DMS 273 treated with DMSO at 0.1 percent for 48 hours (cell line): Measurements from ENCODE around the gene KIF26B.

Experiments
- DNase-seq: peaks from one replicate; lab custom pipeline; 2025; lab: John Stamatoyannopoulos, UW

Gene KIF26B

DNA sequence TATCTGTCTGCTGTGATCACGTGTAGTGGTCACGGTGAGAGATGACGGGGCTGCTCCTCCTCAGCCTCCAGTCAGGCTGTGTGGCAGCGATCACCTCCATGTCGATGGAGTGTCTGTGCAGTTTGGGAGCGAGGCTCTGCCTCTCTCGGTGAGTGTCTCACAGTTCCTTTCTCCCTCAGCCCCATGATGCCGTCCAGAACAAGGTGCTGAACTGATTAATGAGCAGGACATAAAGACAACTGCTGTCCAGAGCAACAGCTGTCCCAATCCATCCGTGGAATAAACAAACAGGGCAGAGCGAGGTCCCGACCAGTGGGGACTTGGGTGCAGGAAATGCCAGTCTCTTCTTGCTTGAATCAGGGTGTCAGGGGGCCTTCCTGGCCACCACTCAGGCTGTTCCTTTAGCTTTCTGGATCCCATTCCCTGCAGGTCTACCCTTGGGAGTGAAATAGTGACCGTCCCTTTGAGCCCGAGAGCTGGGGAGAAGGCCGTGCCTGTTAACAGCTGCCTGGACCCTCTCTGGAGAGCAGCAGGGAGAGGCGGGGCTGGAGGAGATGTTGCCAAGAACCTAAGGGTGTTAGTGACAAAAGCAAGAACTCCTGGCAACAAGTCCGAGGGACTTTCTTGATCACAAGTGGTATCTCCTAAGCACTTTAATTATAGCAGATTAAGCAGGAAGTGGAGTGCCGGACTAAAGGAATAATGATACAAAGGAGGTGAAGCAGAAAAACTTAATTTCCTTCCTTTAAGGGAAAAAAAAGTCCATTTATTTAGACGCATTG lies 443.9 kb downstream of the KIF26B start:
- no peak for DNase-seq

DNA sequence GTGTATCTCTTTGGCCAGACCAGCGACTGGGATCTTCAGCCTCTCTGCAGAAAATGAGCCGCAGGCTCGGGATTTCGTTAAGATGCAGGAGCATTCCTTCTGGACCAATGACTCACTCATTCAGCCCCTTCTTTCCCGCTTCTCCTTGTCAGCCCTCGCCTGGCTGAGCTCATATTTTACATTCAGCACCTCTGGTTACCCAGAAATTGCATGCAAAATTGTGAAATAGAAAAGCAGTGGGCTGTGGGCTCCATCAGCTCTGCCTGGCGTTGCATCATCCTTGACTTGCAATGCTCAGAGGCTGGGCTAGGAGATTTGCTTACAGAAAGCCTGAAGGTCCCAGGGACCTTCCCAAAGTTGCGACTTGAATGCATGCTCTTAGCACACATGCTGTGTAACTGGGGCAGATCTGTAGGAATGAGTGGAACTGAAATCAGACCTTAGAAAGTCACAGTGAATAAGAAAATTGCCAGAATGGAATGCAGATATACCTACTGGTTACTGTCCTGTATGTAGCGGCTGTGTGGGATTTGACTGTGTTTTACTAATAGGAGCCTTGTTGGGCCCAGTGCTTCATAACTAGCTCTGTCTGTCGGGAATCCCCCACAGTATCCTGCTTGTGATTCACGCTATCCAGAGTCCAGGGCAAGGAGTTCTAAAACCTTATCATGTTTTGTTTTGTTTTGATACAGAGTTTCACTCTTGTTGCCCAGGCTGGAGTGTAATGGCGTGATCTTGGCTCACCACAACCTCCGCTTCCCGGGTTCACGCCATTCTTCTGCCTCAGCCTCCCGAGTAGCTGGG lies 444.8 kb downstream of the KIF26B start:
- DNase-seq, result no peak

DNA sequence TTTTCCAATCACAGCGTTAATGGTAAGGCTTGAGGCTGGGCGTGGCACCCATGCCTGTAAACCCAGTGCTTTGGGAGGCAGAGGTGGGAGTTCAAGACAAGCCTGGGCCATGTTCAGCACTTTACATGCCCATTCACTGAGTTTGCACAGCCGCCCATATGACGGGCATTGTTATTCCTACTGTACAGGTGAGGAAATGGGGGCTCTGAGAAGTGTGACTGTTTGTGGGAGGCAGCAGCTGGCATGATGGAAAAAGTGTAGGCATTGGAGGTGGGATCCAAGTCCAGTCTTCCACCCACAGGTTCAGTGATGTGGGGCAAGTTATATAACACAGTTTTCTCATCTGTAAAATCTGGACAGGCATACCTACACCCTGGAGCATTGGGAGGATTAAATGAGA lies 445.9 kb downstream of the KIF26B start:
- DNase-seq, result no peak

DNA sequence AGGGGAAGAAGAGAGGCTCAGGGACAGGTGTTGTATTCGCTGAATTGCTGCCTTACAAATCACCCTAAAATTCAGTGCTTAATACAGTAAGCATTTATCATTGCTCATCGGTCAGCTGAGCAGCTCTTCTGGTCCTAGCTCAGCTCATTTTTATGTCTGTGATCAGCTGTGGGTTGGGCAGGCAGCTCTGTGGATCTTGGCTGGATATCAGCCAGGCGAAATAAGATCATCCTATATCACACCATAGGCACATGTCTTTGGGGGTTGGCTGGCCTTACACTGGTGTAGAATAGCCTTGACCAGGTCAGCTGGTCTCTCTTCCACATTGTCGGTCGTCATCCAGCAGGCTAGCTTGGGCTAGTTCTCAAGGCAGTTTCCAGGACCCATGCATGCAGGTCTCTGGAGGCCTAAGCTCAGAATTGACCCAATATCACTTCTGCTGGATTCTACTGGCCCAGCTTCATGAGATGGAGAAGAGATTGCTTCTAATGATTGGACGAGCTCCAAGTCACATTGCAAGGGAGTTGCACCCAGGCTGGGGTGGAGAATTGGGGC lies 448.6 kb downstream of the KIF26B start:
- no peak for DNase-seq

DNA sequence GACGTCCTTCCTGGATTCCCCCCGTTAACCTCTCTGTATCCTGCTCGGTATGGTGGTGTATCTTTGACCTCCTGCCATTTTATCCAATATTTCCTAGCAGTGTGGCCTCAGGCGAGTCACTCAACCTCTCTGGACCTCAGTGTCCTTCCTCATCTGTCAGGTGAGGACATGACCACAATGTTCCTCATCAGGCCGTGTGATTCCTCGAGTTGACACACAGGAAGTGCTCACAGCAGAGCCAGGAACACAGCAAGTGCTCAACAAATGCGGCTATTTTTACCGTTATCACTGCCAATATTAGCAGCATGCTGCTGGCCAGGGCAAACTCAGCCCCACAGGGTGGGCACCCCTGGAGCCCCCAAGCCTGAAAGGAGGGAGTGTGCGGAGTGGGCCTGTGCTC lies 450.2 kb downstream of the KIF26B start:
- DNase-seq, result no peak

DNA sequence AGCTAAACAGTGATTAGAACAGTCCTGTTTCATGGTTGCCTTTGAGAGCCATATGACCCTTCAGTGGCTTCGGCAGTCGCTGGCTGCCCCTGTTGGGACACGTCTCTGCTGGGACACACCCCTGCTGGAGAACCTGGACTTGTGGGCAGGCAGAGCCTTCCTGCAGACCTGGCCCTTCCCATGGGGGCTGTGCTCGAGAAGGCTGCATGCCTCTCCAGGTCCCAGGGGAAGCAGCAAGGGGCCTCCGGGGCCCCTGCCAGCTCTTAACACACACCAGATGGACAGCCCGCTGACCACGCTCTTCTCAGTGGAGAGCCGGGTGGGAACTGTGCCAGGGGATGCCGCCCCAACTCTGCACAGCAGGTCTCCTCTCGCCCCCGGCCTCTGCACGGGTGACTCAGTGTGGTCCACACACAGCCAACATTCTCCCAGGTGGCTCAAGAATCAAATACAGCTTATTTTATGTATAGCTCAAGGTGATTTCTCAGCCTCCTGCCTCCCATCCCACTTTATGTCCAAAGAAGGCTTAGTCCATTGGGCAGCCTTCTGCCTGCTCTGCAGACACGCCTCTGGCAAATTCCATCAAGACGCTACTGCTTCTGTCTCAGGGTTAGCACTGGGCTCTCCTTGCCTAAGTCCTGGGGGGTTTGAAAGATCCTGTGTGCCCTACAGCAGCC lies 450.8 kb downstream of the KIF26B start:
- no peak for DNase-seq

DNA sequence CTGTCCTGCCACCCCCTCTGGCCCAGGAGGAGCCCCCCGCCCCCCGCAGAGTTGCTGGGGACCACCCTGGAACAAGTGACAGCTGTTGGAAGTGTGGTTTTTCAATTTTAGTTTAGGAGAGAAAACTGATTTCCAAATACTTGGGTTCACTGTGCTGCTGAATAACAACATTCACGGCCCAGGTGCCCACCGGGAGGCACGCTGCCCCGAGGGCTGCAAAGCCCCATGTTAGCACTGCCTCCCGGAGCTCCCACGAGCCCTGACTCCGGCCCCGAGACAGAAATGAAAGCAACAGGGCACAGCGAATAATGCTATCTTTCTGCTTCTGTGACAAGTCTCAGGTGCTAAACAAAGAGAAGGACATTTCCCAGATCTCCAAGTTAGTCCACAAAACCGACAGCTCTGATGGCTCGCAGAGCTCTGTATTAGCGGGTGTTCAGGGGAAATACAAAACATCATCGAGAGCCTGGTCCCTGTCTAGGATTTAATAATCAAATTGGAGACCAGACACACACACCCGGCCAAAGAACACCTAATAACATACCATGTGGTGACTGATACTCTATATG lies 451.5 kb downstream of the KIF26B start:
- no peak for DNase-seq

DNA sequence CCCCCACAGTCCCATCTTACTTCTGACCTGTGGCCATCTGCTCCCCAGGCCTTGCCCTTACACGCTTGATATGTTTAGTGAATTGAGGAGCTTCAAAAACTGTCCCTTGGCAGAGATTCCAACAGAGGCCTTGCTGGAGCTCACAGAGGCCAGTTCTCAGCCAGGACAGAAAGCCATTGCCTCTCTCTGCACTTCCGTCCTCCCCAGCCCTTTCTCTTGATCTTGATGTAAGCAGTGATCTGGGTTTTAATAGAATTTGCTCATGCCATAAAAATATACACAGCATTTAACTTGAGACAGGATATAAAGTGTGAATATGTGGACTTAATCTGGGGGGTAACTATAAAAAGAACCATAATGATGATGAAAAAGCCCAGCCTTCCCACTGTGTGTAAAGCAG lies 453.5 kb downstream of the KIF26B start:
- no peak for DNase-seq

DNA sequence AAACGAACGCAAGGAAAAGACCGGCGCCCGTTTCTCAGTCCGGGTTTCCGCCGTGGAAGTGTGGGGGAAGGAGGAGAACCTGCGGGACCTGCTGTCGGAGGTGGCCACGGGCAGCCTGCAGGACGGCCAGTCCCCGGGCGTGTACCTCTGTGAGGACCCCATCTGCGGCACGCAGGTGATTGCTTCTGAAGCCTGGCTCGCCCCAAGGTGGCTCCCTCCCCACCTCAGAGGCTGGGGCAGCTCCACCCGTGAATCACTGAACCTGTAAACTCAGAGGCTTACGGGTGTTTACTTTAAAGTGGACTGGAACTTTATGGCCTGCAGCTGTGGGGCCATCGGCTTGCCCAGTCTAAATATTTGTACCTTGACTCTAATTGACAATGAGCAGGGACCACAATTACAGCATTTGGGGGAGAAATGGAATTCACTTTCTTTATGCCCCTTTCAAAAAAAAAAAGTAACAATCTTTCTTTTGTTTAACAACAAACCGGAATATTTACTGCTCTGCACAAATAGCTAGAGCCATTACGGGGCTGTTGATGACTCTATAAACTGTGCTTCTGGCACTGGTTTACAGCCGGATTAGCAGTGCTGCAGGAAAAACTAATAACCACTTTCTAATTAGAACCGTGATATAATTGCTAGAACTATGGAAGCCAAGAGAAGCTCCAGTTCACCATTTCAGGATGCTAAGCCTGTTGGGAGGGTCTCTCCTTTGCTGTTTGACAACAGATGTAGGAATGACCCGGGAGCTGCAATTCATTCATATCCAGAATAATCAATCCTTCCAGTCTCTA lies 454.8 kb downstream of the KIF26B start:
- no peak for DNase-seq

DNA sequence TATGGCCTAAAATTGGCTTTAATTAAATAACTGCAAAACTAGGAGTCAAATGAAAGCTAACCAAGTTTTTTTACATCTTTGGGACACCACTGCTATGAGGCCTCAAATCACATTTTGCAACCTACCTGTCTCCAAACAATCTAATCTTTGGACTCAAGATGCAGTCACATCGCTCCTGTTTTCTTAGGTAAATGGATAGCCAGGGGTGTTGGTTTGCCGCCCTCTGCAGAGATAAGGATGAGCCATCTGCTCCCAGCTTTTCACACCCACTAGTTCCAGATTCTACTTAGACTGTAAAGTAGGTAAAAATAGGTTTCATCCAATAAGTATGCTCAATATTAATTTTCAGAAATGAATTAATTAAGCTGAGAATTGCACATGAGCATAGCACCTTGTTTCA lies 456.5 kb downstream of the KIF26B start:
- DNase-seq, result no peak

DNA sequence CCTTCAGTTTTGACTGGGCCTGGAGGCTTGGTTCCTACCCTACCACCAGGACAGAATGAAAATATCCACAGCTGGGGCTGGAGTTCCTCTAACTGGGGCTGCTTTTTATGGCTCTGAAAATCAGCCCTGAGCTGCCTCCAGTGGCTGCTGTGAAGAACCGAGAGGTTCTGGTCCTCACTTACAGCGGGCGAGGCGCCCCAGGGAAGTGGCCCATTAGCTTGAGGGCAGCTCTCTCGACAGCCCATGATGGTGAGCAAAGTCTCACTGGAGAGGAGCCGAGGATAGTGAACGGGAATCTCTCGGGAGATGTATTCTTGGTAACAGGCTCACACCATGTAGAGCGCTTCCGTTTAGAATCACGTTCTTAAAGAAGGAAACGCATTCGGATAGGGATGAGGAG lies 459.7 kb downstream of the KIF26B start:
- DNase-seq, result no peak

DNA sequence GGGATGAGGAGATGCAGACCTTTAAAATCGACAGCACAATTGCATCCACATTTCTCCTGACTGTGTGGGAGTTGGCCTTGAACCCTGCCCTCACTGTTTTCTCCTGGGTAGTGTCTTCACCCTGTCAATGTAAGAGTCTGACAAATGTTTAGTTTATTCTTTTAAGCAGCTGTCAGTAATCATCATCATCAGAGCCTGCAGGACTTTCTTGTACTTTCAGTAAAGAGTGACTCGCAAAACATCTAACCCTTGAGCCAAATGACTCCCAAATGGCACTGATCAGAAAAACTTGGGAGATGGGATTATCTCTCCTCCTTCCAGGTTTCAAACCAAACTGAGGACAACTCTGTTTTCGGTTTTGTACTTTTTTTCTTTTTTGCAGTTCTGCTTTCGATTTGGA lies 460.2 kb downstream of the KIF26B start:
- no peak for DNase-seq

DNA sequence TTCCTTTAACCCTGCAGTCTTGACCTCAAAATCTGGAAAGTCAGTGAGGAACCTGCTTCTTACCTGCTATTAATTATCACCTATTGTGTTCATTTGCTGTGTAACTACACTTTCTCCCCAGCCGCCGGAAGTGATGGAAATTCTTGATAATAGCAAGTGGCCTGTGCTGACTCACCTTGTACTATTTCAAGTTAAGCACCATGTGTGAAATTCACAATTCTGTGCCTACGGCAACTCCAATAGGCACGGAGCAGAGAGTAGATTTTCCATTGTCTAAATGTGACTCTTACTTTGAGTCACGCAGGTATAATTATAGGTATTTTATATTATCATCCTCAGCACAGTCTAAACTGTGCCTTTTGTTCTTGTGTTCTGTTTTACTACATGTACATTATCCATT lies 466.8 kb downstream of the KIF26B start:
- no peak for DNase-seq

DNA sequence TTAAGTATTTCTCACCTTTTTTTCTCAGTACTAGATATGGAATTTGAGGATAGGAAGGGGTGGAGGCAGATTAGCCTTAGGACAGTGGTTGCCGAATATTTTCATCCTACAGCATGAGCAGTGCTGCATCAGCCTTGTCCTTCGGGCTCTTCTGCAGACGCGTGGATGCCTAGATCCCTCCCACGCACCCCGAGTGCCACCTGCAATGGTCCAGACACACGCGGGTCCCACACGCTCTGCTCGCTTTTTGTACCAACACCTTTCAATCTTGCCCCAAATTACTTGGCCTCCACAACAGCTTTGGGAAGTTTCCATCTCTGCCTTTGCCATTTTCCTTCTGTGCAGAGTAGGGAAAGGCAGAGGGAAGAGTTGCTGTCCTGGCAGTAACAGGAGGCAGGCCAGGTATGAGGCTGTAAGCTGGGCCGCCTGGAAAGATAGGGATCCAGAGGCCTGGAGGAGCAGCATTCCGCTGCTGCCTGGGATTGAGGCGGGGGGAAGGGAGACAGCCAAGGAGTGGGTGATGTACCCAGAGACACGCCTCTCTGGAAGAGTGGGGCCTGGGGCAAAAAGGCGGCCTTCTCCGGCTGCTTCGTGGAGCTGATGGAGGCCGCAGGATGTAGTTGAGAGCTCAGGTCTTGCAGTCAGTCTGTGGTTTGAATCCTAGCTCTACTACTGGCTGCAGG lies 467.7 kb downstream of the KIF26B start:
- no peak for DNase-seq

DNA sequence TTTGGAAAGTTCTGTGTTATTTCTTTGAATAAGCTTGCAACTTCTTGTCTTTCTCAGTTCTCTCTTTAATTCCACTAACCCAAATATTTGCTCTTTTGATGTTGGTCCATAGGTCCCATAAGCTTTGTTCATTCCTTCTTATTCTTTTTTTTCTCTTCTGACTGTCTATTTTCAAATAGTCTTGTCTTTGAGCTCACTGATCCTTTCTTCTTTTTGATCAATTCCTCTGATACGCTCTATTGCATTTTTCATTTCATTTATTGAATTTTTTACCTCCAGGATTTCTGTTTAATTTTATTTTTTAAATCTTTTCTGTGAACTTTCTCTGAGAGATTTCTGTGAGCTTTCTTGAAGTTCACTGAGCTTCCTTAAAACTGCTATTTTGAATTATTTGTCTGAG lies 486.6 kb downstream of the KIF26B start:
- DNase-seq, result no peak

DNA sequence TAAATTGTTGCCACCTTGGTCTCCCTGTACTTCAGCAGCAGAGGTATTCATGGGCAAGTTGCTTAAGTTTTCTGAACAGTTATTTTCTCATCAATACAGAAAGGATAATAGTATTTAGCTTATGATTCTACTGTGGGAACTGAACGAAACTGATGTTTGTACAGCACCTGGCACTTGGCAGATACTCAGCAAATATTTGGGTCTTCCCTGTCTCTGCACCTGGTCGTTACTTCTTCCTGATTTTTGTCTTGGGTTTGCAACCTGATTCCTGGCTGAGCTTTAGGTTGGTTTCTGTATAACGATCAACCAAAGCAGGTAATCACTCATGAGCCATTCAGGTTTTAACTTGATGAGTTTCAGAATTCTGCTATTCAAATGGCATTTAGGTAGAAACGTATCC lies 490.6 kb downstream of the KIF26B start:
- DNase-seq, result no peak

DNA sequence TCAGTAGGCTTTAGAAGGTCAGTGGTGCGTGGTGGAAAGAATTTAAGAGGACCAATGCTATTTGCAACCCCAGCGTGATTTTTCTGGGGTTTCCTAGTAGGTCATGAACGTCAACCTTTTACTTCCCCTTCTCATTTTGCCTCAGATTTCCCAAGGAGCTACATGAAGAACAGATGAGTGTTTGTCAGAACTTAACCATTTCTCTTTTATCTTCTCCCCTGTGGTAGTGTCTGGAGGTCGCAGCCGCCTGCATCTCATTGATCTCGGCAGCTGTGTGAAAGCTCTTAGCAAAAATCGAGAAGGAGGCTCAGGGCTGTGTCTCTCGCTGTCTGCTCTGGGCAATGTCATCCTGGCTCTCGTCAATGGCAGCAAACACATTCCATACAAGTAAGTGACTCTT lies 491.1 kb downstream of the KIF26B start:
- DNase-seq, result no peak

DNA sequence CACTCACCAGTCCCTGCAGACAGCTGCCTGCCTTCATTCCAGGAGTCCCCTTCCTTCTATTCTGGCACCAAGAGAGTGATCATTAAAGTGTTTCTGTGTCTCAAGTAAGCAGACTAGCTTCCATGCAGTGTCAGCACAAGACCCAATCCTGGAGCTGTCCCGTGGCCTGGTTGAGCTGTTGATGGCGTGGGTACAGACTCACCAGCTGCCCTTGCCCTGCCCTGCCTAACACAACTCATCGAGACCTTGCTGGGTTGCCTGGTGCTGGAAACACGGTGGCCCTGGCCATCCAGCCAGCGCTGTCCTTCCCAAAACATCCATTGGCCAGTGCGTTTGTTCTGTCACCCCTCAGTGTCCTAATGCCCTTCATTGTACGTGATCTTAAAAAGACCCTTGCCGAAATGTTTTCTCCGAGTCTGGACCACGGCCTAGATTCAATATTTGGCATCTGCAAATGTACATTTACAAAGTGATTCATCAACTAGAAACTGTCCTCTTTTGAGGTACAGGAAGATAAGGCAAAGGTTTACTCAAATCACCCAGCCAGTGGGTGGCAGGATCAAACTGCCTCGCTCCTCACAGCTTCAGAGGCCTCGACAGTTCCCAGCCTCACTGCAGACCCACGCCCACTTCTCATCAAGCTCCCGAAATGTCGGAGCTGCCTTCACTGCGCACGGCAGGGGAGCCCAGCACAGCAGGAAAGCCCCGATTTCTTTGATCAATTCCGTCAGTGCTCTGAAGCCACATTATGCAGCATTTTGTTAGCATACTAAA lies 494.2 kb downstream of the KIF26B start:
- no peak for DNase-seq

DNA sequence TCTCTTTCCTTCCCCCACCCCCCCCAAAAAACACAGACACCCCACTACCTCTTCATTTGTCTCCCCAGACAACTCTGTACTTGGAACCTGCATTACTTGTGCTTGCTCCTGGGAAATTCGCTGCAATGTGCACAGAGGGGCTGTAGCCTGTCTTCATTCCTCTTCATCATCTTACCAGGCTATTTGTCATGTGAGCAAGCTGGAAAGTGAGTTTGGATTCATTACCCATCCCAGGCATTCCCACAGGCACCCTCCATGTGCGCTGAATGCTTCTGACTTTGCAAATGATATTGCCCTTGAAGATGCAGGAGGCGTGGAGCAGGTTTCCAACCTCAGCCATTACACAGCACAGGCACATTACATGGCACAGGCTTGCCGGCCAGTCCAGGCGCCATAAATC lies 494.9 kb downstream of the KIF26B start:
- no peak for DNase-seq

DNA sequence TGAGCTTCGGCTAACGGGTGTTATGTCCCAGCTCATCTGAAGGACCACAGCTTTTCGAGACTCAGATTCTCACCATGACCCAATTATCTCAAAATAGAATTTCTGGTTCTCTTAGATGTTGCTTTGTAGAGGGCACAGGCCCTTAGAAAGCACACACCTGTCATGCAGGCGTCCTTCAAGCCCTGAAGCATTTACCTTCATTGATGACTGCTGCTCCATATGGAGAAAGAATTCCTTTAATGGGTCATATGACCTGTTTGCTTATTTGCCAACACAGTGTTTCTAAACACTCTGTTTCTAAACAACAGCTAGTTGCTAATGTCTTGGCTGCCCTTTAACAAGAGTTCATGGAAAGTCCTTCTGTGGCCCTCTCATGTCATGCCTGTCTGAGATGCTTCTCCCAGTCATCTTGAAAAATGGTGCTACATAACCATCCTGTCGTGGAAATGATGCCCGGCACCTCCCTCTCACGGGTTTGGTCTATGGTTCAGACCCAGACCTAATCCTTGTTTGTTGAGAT lies 495.7 kb downstream of the KIF26B start:
- no peak for DNase-seq
